H1 (cell line): Measurements from ENCODE around the gene GRAMD1C. TPM values are rescaled to one million over a fixed set of nuclear protein-coding genes. Genes with fewer than 3 reads are reported as not detected.

Experiments used
- CTCF ChIA-PET: fragments of 300-600 bp; sonication (Branson Sonifier 250); formaldehyde crosslinking; loops from one replicate; lab custom pipeline; 2021; ENCODE audit not compliant: partially characterized antibody; lab: Charles Lee
- POLR2A ChIA-PET: fragments of 300-600 bp; sonication (Branson Sonifier 250); formaldehyde crosslinking; loops from one replicate; lab custom pipeline; 2021; ENCODE audit warnings: inconsistent platforms; ENCODE audit not compliant: partially characterized antibody; lab: Charles Lee
- DNase-seq, 2 experiments: peaks; one replicate each; pipeline versions ENCODE4 v3.0.0 to v3.0.0-alpha.2; 2010 to 2022; ENCODE audit warnings: low spot score in 2 of 2, low read depth in 1 of 2, mixed read lengths in 1 of 2
- FAIRE-seq: peaks from 2 replicates; lab custom pipeline; 2011; peaks lifted over from hg19 to GRCh38; lab: Jason Lieb, UNC
- H2AFZ ChIP-seq: 2 replicates; pipeline ENCODE4 v1.8.1; 2012; ENCODE audit warnings: low read length, inconsistent platforms
- H2AK5ac ChIP-seq: 2 replicates; pipeline ENCODE4 v1.6.1; 2013; ENCODE audit warnings: low read depth, low read length
- H2BK120ac ChIP-seq: replicated peaks from 2 replicates; pipeline ENCODE3; 2013; ENCODE audit warnings: low read depth, low read length, inconsistent platforms
- H2BK12ac ChIP-seq: 2 replicates; pipeline ENCODE4 v1.6.1; 2013; ENCODE audit warnings: low read depth, low read length
- H2BK15ac ChIP-seq: 2 replicates; pipeline ENCODE4 v1.6.1; 2013; ENCODE audit warnings: low read length
- H2BK20ac ChIP-seq: 2 replicates; pipeline ENCODE4 v1.6.1; 2013; ENCODE audit warnings: low read length
- H2BK5ac ChIP-seq: 2 replicates; pipeline ENCODE4 v1.6.1; 2013; ENCODE audit warnings: low read depth, low read length
- H3K14ac ChIP-seq: 2 replicates; pipeline ENCODE4 v1.6.1; 2013; ENCODE audit warnings: inconsistent platforms; ENCODE audit not compliant: insufficient read length
- H3K18ac ChIP-seq: 2 replicates; pipeline ENCODE4 v1.6.1; 2013; ENCODE audit warnings: low read length; ENCODE audit errors: extremely low read depth
- H3K23ac ChIP-seq: 2 replicates; pipeline ENCODE4 v1.6.1; 2013; ENCODE audit warnings: inconsistent platforms; ENCODE audit not compliant: insufficient read length
- H3K23me2 ChIP-seq: 2 replicates; pipeline ENCODE4 v1.6.1; 2013; ENCODE audit warnings: low read depth, low read length
- H3K27ac ChIP-seq: 2 replicates; pipeline ENCODE4 v1.6.1; 2011; ENCODE audit warnings: low read depth, low read length, inconsistent platforms
- H3K27me3 ChIP-seq, 4 experiments: replicated peaks in 1 of 4; 1 replicate in 1 of 4; 2 replicates in 3 of 4; pipeline versions ENCODE4 v1.6.1 to v1.8.1; 2011 to 2013; ENCODE audit warnings: low read length in 3 of 4, mild to moderate bottlenecking in 3 of 4, inconsistent platforms in 2 of 4, mixed read lengths in 2 of 4, moderate library complexity in 1 of 4; ENCODE audit not compliant: control insufficient read depth in 3 of 4, insufficient read depth in 3 of 4; ENCODE audit errors: extremely low read depth in 1 of 4
- H3K36me3 ChIP-seq, 4 experiments: 2 replicates each; pipeline versions ENCODE4 v1.6.1 to v1.8.1; 2011 to 2013; ENCODE audit warnings: mild to moderate bottlenecking in 4 of 4, low read length in 3 of 4, moderate library complexity in 2 of 4, control low read depth in 1 of 4, inconsistent platforms in 1 of 4; ENCODE audit not compliant: insufficient read depth in 4 of 4, control insufficient read depth in 2 of 4
- H3K4ac ChIP-seq: replicated peaks from 2 replicates; pipeline ENCODE3; 2013; ENCODE audit warnings: low read length, low read depth, mixed read lengths, inconsistent platforms; ENCODE audit not compliant: insufficient read length
- H3K4me1 ChIP-seq, 4 experiments: replicated peaks in 1 of 4; 1 replicate in 1 of 4; 2 replicates in 3 of 4; pipeline versions ENCODE4 v1.6.1 to v1.8.1; 2011 to 2013; ENCODE audit warnings: low read length in 3 of 4, inconsistent platforms in 2 of 4, mixed read lengths in 1 of 4; ENCODE audit not compliant: insufficient read depth in 4 of 4, control insufficient read depth in 3 of 4
- H3K4me2 ChIP-seq, 2 experiments: 2 replicates each; pipeline versions ENCODE4 v1.6.1 to v1.8.1; 2011 to 2013; ENCODE audit warnings: low read depth in 2 of 2, low read length in 2 of 2, control low read depth in 1 of 2, inconsistent platforms in 1 of 2, mild to moderate bottlenecking in 1 of 2; ENCODE audit not compliant: insufficient read depth in 1 of 2
- H3K4me3 ChIP-seq, 4 experiments: fragments of 200-600, 300-600 bp in 1 of 4; sonication (generic), shearing (Covaris generic), sonication (Bioruptor Twin) in 1 of 4; 2 replicates each; pipeline versions ENCODE4 v1.5.1 to v1.8.1; 2011 to 2016; ENCODE audit warnings: low read length in 4 of 4, low read depth in 3 of 4, control low read depth in 2 of 4, inconsistent platforms in 2 of 4, mild to moderate bottlenecking in 2 of 4, mixed read lengths in 1 of 4, moderate library complexity in 1 of 4; ENCODE audit not compliant: insufficient read depth in 2 of 4; ENCODE audit errors: extremely low read depth in 1 of 4
- H3K56ac ChIP-seq: replicated peaks from 2 replicates; pipeline ENCODE3; 2013; ENCODE audit warnings: low read depth, mild to moderate bottlenecking, mixed read lengths, low read length, inconsistent platforms; ENCODE audit not compliant: insufficient read length
- H3K79me1 ChIP-seq: 2 replicates; pipeline ENCODE4 v1.6.1; 2013; ENCODE audit warnings: low read depth, low read length, control low read depth
- H3K79me2 ChIP-seq, 2 experiments: 2 replicates each; pipeline versions ENCODE4 v1.6.1 to v1.8.1; 2012 to 2013; ENCODE audit warnings: low read length in 2 of 2, mild to moderate bottlenecking in 2 of 2, inconsistent platforms in 1 of 2; ENCODE audit not compliant: insufficient read depth in 2 of 2, control insufficient read depth in 1 of 2
- H3K9ac ChIP-seq, 4 experiments: replicated peaks in 1 of 4; 1 replicate in 1 of 4; 2 replicates in 3 of 4; pipeline versions ENCODE4 v1.6.1 to v1.8.1; 2011 to 2013; ENCODE audit warnings: low read depth in 3 of 4, low read length in 3 of 4, control low read depth in 2 of 4, mild to moderate bottlenecking in 2 of 4, moderate library complexity in 2 of 4, inconsistent platforms in 1 of 4; ENCODE audit errors: extremely low read depth in 1 of 4
- H3K9me3 ChIP-seq, 2 experiments: 2 replicates each; pipeline versions ENCODE4 v1.6.1 to v1.8.1; 2012 to 2013; ENCODE audit warnings: mild to moderate bottlenecking in 2 of 2, moderate library complexity in 2 of 2, control low read depth in 1 of 2, inconsistent platforms in 1 of 2, low read depth in 1 of 2, low read length in 1 of 2, mixed read lengths in 1 of 2; ENCODE audit not compliant: insufficient read depth in 2 of 2
- H4K20me1 ChIP-seq, 2 experiments: replicated peaks in 1 of 2; 2 replicates each; pipeline versions ENCODE3 to v1.8.1; 2011 to 2013; ENCODE audit warnings: inconsistent platforms in 2 of 2, low read length in 2 of 2, mild to moderate bottlenecking in 1 of 2; ENCODE audit not compliant: insufficient read depth in 2 of 2, control insufficient read depth in 1 of 2
- H4K5ac ChIP-seq: 2 replicates; pipeline ENCODE4 v1.6.1; 2013; ENCODE audit warnings: low read length, low read depth, mixed read lengths, inconsistent platforms; ENCODE audit not compliant: insufficient read length
- H4K8ac ChIP-seq: 2 replicates; pipeline ENCODE4 v1.8.0; 2013; ENCODE audit warnings: mild to moderate bottlenecking, moderate library complexity, low read length, inconsistent platforms; ENCODE audit not compliant: insufficient read depth; ENCODE audit errors: extremely low read depth
- H4K91ac ChIP-seq: replicated peaks from 2 replicates; pipeline ENCODE3; 2013; ENCODE audit warnings: low read length, mixed read lengths, inconsistent platforms; ENCODE audit not compliant: insufficient read length
- BACH1 ChIP-seq: IDR thresholded peaks from 2 replicates; pipeline ENCODE4 v1.6.1; 2012; ENCODE audit warnings: low read length, improper control_type of control experiment
- CBX5 ChIP-seq: fragments of 300-800, 300-1000 bp; sonication (generic); IDR thresholded peaks from 2 replicates; pipeline ENCODE4 v1.7.1; 2016; ENCODE audit warnings: antibody characterized with exemption, low read length, low read depth
- CHD1 ChIP-seq: IDR thresholded peaks from 2 replicates; pipeline ENCODE4 v1.6.1; 2012; ENCODE audit warnings: low read depth, low read length, improper control_type of control experiment
- EGR1 ChIP-seq: IDR thresholded peaks from 2 replicates; pipeline ENCODE4 v1.6.1; 2011; ENCODE audit warnings: low read depth, low read length, borderline replicate concordance
- POLR2A ChIP-seq, 2 experiments: IDR thresholded peaks; 1 replicate in 1 of 2; 2 replicates in 1 of 2; pipeline ENCODE4 v1.6.1; 2011; ENCODE audit warnings: low read depth in 2 of 2, low read length in 2 of 2, mild to moderate bottlenecking in 2 of 2; ENCODE audit errors: control extremely low read depth in 1 of 2
- RNF2 ChIP-seq: fragments of 200-900, 300-1000 bp; sonication (generic); IDR thresholded peaks from 2 replicates; pipeline ENCODE4 v1.7.1; 2016; ENCODE audit warnings: borderline replicate concordance, low read depth, mild to moderate bottlenecking, antibody characterized with exemption, low read length; ENCODE audit not compliant: poor library complexity, severe bottlenecking; ENCODE audit errors: missing control alignments
- RXRA ChIP-seq: IDR thresholded peaks from 2 replicates; pipeline ENCODE4 v1.6.1; 2011; ENCODE audit warnings: low read depth, mild to moderate bottlenecking, low read length, moderate library complexity; ENCODE audit not compliant: insufficient read depth
- SUZ12 ChIP-seq: fragments of 200-600 bp; sonication (generic); IDR thresholded peaks from 2 replicates; pipeline ENCODE4 v1.6.1; 2012; ENCODE audit warnings: mild to moderate bottlenecking, inconsistent platforms, low read length, moderate library complexity, mixed read lengths
- TBP ChIP-seq: IDR thresholded peaks from 2 replicates; pipeline ENCODE4 v1.6.1; 2011; ENCODE audit warnings: low read depth, low read length, improper control_type of control experiment
- TEAD4 ChIP-seq: IDR thresholded peaks from 2 replicates; pipeline ENCODE4 v1.6.1; 2012; ENCODE audit warnings: low read depth, low read length, inconsistent platforms, mixed read lengths
- ZNF274 ChIP-seq: IDR thresholded peaks from 2 replicates; pipeline ENCODE4 v1.7.0; 2012; ENCODE audit warnings: low read length, borderline replicate concordance; ENCODE audit errors: extremely low read depth
- WGBS, 2 experiments: shearing (Covaris generic) in 1 of 2; methylation state at CpG; one replicate each; pipeline versions ENCODE4 v1.1.6 to v1.1.7; 2013 to 2015; ENCODE audit warnings: low lambda C conversion rate in 2 of 2, mixed read lengths in 2 of 2, inconsistent platforms in 1 of 2, low coverage in 1 of 2, missing lambda C conversion rate in 1 of 2; ENCODE audit not compliant: insufficient replicate concordance in 2 of 2, insufficient coverage in 1 of 2, insufficient read length in 1 of 2; ENCODE audit errors: extremely low coverage in 1 of 2, missing lambda C conversion rate in 1 of 2; 5-methylcytosine and 5-hydroxymethylcytosine counted together
- polyA plus RNA-seq, 7 experiments: library from polyadenylated mRNA; depleted of rRNA in 3 of 7; stranded (reverse) in 5 of 7; unstranded in 2 of 7; fragments of >200 nt in 5 of 7; fragments of 200-250 nt in 2 of 7; gene quantifications; 1 replicate in 5 of 7; 2 replicates in 1 of 7; 4 replicates in 1 of 7; pipeline versions ENCODE4 v1.2.1 to v1.2.3, GENCODE V29; 2011 to 2013; ENCODE audit warnings: missing spikeins in 2 of 7, mixed read lengths in 2 of 7
- total RNA-seq: library from RNA; stranded (reverse); fragmentation: NEBNext Ultra II Directional; extraction: Animal tissue kit (Norgen Biotek cat#: 25700); gene quantifications from 2 replicates; pipeline ENCODE4 v1.2.1, GENCODE V29; 2021
- TF ChIP-seq, protein P1 (sequence below): IDR thresholded peaks from 2 replicates; pipeline ENCODE4 v1.6.1; 2011; ENCODE audit warnings: low read length, improper control_type of control experiment
- TF ChIP-seq, protein P2 (sequence below): IDR thresholded peaks from 2 replicates; pipeline ENCODE4 v1.6.1; 2011; ENCODE audit warnings: low read depth, mild to moderate bottlenecking, low read length; ENCODE audit not compliant: insufficient read depth

The GRAMD1C gene
- total and polyA plus RNA-seq, 2 of the 8 experiments (the other 6 are each of a cell fraction or from before 2014, with no cell fraction given): 0.62 to 2.1 TPM

- no peak overlapping the region for H2BK120ac ChIP-seq
- H3K4ac ChIP-seq: no peak overlapping the region
- no peaks in the 10 kb centered on the region for H3K4me1 ChIP-seq
- H3K23ac ChIP-seq: no peak overlapping the region
- H3K27ac ChIP-seq: no peak overlapping the region
- no peak overlapping the region for H4K8ac ChIP-seq
- H2BK12ac ChIP-seq: no peak overlapping the region
- ChIA-PET CTCF (interaction anchor here (0.6 to 3.4 kb wide), 4 partner anchors 15 to 123 kb away, joined by 3 to 35 read pairs (median 10); partner anchors contain the start of gene GRAMD1C), POLR2A (no interaction called here)
- no peak overlapping the region for H4K5ac ChIP-seq
- H3K23me2 ChIP-seq: no peaks in the 10 kb centered on the region
- no peaks in the 10 kb centered on the region for H3K27me3 ChIP-seq
- H3K14ac ChIP-seq: no peak overlapping the region
- H3K56ac ChIP-seq: no peak overlapping the region
- H3K36me3 ChIP-seq: no peaks in the 10 kb centered on the region
- H3K4me2 ChIP-seq: no peak overlapping the region
- H3K79me1 ChIP-seq: no peaks in the 10 kb centered on the region
- H3K4me3 ChIP-seq: no peak overlapping the region
- no peaks in the 10 kb centered on the region for H3K79me2 ChIP-seq
- no peak overlapping the region for H2BK5ac ChIP-seq
- no peak for FAIRE-seq
- H2BK15ac ChIP-seq: no peak overlapping the region
- H4K20me1 ChIP-seq: no peaks in the 10 kb centered on the region
- TF ChIP-seq TEAD4 (no peak), EGR1 (no peak), BACH1 (no peak), POLR2A (IDR thresholded peaks at IDR 0.05; ENCODE audit: control extremely low read depth in 1 of 2, low read depth in 2 of 2, low read length in 2 of 2) (no peak), CBX5 (no peak), TBP (no peak), SUZ12 (no peak), CHD1 (no peak), RXRA (no peak), ZNF274 (no peak), RNF2 (no peak)
- TF ChIP-seq, protein P1, sequence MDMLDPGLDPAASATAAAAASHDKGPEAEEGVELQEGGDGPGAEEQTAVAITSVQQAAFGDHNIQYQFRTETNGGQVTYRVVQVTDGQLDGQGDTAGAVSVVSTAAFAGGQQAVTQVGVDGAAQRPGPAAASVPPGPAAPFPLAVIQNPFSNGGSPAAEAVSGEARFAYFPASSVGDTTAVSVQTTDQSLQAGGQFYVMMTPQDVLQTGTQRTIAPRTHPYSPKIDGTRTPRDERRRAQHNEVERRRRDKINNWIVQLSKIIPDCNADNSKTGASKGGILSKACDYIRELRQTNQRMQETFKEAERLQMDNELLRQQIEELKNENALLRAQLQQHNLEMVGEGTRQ: no peak
- TF ChIP-seq, protein P2, sequence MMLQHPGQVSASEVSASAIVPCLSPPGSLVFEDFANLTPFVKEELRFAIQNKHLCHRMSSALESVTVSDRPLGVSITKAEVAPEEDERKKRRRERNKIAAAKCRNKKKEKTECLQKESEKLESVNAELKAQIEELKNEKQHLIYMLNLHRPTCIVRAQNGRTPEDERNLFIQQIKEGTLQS: no peak
- no peak overlapping the region for H2AFZ ChIP-seq
- no peak overlapping the region for H2AK5ac ChIP-seq
- DNase-seq: no peak
- H3K9me3 ChIP-seq: no peaks in the 10 kb centered on the region
- WGBS, 2 experiments: 73% methylated on average over 2 of the region's 2 CpGs; no CpG with 5 or more reads in 1 of the 2 experiments
- H3K9ac ChIP-seq: no peak overlapping the region
- H4K91ac ChIP-seq: no peak overlapping the region
- no peak overlapping the region for H3K18ac ChIP-seq
- no peak overlapping the region for H2BK20ac ChIP-seq
Measured at GRCh38 chr3:113914646-113915045, 76.1 kb downstream of the GRAMD1C start.
